Astrocyte (in vitro differentiated cells and primary cell): Measurements from ENCODE around the gene VIPR2.

ENCODE experiments used
- EZH2 ChIP-seq: IDR thresholded peaks from 2 replicates; pipeline ENCODE4 v1.6.1; 2012; ENCODE audit warnings: mild to moderate bottlenecking, low read length, inconsistent platforms; ENCODE audit not compliant: insufficient read depth
- TF ChIP-seq, protein P1 (sequence below): IDR thresholded peaks from 2 replicates; pipeline ENCODE4 v1.5.1; 2011; ENCODE audit warnings: low read depth, mild to moderate bottlenecking, inconsistent platforms, low read length, moderate library complexity; ENCODE audit not compliant: insufficient read depth

DNA sequence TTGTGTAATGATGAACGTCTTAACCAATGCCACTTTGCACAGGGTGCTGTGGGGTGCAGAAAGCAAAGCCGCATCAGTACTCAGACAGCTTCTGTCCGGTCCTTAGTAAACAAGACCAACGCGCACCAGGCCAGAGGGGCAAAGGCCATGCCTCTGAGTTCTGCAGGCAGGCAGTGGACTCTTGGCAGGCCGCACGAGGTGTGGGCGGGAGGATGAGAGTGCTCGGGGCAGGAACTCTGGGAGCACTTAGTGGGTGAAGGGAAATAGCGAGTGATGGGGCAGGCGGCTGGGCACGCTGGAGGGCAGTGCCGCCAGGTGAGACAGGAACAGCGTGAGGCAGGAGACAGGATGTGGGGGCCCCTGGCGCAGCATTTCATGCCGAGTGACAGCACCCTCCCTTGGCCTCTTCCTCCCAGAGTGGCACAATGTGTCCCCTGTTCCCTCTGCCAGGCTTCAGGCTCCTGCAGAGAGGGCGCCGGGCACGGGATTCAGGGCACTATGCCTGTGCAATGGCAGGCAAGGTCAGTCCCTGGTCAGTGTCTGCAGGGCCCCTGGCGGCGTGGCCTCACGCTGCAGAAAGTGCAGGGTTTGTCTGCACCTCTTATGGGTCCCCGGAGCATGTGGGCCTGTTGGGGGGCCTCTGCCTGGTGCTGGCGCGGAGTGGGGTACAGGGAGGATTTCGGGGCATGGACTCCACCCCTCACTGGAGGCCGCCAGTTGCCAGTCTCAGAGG, 60.4 kb downstream of the VIPR2 start:
- TF ChIP-seq, protein P1, sequence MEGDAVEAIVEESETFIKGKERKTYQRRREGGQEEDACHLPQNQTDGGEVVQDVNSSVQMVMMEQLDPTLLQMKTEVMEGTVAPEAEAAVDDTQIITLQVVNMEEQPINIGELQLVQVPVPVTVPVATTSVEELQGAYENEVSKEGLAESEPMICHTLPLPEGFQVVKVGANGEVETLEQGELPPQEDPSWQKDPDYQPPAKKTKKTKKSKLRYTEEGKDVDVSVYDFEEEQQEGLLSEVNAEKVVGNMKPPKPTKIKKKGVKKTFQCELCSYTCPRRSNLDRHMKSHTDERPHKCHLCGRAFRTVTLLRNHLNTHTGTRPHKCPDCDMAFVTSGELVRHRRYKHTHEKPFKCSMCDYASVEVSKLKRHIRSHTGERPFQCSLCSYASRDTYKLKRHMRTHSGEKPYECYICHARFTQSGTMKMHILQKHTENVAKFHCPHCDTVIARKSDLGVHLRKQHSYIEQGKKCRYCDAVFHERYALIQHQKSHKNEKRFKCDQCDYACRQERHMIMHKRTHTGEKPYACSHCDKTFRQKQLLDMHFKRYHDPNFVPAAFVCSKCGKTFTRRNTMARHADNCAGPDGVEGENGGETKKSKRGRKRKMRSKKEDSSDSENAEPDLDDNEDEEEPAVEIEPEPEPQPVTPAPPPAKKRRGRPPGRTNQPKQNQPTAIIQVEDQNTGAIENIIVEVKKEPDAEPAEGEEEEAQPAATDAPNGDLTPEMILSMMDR = no peak
- no peak for TF ChIP-seq EZH2
